SK-N-SH (cell line): Measurements from ENCODE around the gene SLC49A3. TPM values are rescaled to one million over a fixed set of nuclear protein-coding genes. Genes with fewer than 3 reads are reported as not detected.

ENCODE experiments used
- CTCF ChIA-PET: fragments of 300-600, 350-600 bp; formaldehyde crosslinking; extraction: SDS; loops from one replicate; lab custom pipeline; 2021; lab: Yijun Ruan, JAX
- POLR2A ChIA-PET: fragments of 350-600 bp; sonication (Branson Sonifier 250); formaldehyde crosslinking; extraction: SDS; loops from one replicate; lab custom pipeline; 2020; ENCODE audit warnings: antibody characterized with exemption, inconsistent platforms; lab: Yijun Ruan, JAX
- DNase-seq: peaks from one replicate; pipeline ENCODE4 v3.0.0; 2012
- H2AFZ ChIP-seq: fragments of 200-600 bp; sonication (generic); 2 replicates; pipeline ENCODE4 v1.8.1; 2016; ENCODE audit warnings: antibody characterized with exemption, mild to moderate bottlenecking, low read depth
- H3F3A ChIP-seq: fragments of 200-600 bp; sonication (generic); replicated peaks from 2 replicates; pipeline ENCODE3; 2016; ENCODE audit warnings: antibody characterized with exemption, mild to moderate bottlenecking; ENCODE audit not compliant: insufficient read depth
- H3K27ac ChIP-seq, 2 experiments: fragments of 200-500 bp in 1 of 2; fragments of 200-600 bp in 1 of 2; sonication (Bioruptor generic) in 1 of 2; sonication (generic), shearing (Covaris generic) in 1 of 2; 2 replicates each; pipeline versions ENCODE4 v1.5.1 to v1.6.1; 2014 to 2016; ENCODE audit warnings: low read depth in 2 of 2, inconsistent platforms in 1 of 2, low read length in 1 of 2, mild to moderate bottlenecking in 1 of 2, mixed read lengths in 1 of 2
- H3K27me3 ChIP-seq: fragments of 200-600 bp; sonication (generic), shearing (Covaris generic); 2 replicates; pipeline ENCODE4 v1.6.1; 2016; ENCODE audit warnings: mixed run types; ENCODE audit not compliant: insufficient read depth
- H3K36me3 ChIP-seq, 2 experiments: fragments of 200-500 bp in 1 of 2; fragments of 200-600 bp in 1 of 2; sonication (Bioruptor generic) in 1 of 2; sonication (generic) in 1 of 2; replicated peaks in 1 of 2; 2 replicates each; pipeline versions ENCODE3 to v1.5.1; 2014 to 2016; ENCODE audit warnings: low read length in 1 of 2, mild to moderate bottlenecking in 1 of 2; ENCODE audit not compliant: insufficient read depth in 2 of 2, control insufficient read depth in 1 of 2
- H3K4me1 ChIP-seq, 2 experiments: fragments of 200-500 bp in 1 of 2; fragments of 200-600 bp in 1 of 2; sonication (Bioruptor generic) in 1 of 2; sonication (generic), shearing (Covaris generic) in 1 of 2; 2 replicates each; pipeline versions ENCODE4 v1.5.1 to v1.6.1; 2014 to 2016; ENCODE audit warnings: low read depth in 1 of 2, low read length in 1 of 2, mixed run types in 1 of 2; ENCODE audit not compliant: insufficient read depth in 2 of 2, control insufficient read depth in 1 of 2
- H3K4me2 ChIP-seq: fragments of 200-600 bp; sonication (generic), shearing (Covaris generic); 2 replicates; pipeline ENCODE4 v1.6.1; 2017; ENCODE audit warnings: mixed run types
- H3K4me3 ChIP-seq, 2 experiments: fragments of 200-500 bp in 1 of 2; fragments of 200-600 bp in 1 of 2; sonication (Bioruptor generic) in 1 of 2; sonication (generic), shearing (Covaris generic) in 1 of 2; 2 replicates each; pipeline versions ENCODE4 v1.5.1 to v1.8.1; 2014 to 2016; ENCODE audit warnings: low read depth in 2 of 2, inconsistent platforms in 1 of 2, low read length in 1 of 2, mild to moderate bottlenecking in 1 of 2, mixed read lengths in 1 of 2, moderate library complexity in 1 of 2
- H3K79me2 ChIP-seq: fragments of 200-600 bp; sonication (generic); 2 replicates; pipeline ENCODE4 v1.8.1; 2017; ENCODE audit warnings: mild to moderate bottlenecking; ENCODE audit not compliant: insufficient read depth
- H3K9ac ChIP-seq: fragments of 200-600 bp; sonication (generic); 2 replicates; pipeline ENCODE4 v1.6.1; 2017; ENCODE audit warnings: mixed run types
- H3K9me2 ChIP-seq: fragments of 200-600 bp; sonication (generic); 2 replicates; pipeline ENCODE4 v1.6.1; 2017; ENCODE audit warnings: mixed run types
- H3K9me3 ChIP-seq: fragments of 200-600 bp; sonication (generic); 2 replicates; pipeline ENCODE4 v1.6.1; 2017; ENCODE audit warnings: mixed run types, mild to moderate bottlenecking, moderate library complexity
- H4K20me1 ChIP-seq: fragments of 200-600 bp; sonication (generic); 2 replicates; pipeline ENCODE4 v1.6.1; 2017; ENCODE audit warnings: mild to moderate bottlenecking, mixed run types; ENCODE audit not compliant: insufficient read depth
- CTCF ChIP-seq: fragments of 200-600 bp; sonication (generic); IDR thresholded peaks from 2 replicates; pipeline ENCODE4 v1.6.1; 2017; ENCODE audit warnings: antibody characterized with exemption, mild to moderate bottlenecking, moderate library complexity
- ELF1 ChIP-seq: IDR thresholded peaks from 2 replicates; pipeline ENCODE4 v1.4.0; 2012
- EZH2phosphoT487 ChIP-seq: fragments of 200-600 bp; sonication (generic); IDR thresholded peaks from 2 replicates; pipeline ENCODE4 v1.6.1; 2017; ENCODE audit warnings: low read depth, mixed run types, mild to moderate bottlenecking, antibody characterized with exemption, moderate library complexity, borderline replicate concordance
- FOSL2 ChIP-seq: IDR thresholded peaks from 2 replicates; pipeline ENCODE4 v1.4.0; 2012; ENCODE audit warnings: low read depth, mild to moderate bottlenecking, moderate library complexity, borderline replicate concordance
- GATA2 ChIP-seq: sonication (generic); formaldehyde crosslinking; IDR thresholded peaks from 2 replicates; pipeline ENCODE4 v1.5.0; 2020; ENCODE audit warnings: mild to moderate bottlenecking, missing genetic modification reagents
- IRF3 ChIP-seq: fragments of 150-350 bp; IDR thresholded peaks from 2 replicates; pipeline ENCODE4 v1.6.1; 2016; ENCODE audit warnings: mild to moderate bottlenecking, low read depth, low read length
- MAX ChIP-seq: IDR thresholded peaks from 2 replicates; pipeline ENCODE4 v1.4.0; 2012; ENCODE audit warnings: low read depth
- MEF2A ChIP-seq: IDR thresholded peaks from 2 replicates; pipeline ENCODE4 v1.4.0; 2012; ENCODE audit warnings: low read depth, borderline replicate concordance
- PBX3 ChIP-seq: IDR thresholded peaks from 2 replicates; pipeline ENCODE4; 2012
- RAD21 ChIP-seq: IDR thresholded peaks from 2 replicates; pipeline ENCODE4 v1.6.1; 2012; ENCODE audit warnings: mild to moderate bottlenecking, low read length
- REST ChIP-seq: IDR thresholded peaks from 2 replicates; pipeline ENCODE4 v1.6.1; 2012; ENCODE audit warnings: mild to moderate bottlenecking, low read depth, low read length, moderate library complexity
- RXRA ChIP-seq: IDR thresholded peaks from 2 replicates; pipeline ENCODE4 v1.4.0; 2012; ENCODE audit warnings: low read depth, mild to moderate bottlenecking, borderline replicate concordance
- USF2 ChIP-seq: fragments of 150-350 bp; IDR thresholded peaks from 2 replicates; pipeline ENCODE4 v1.6.1; 2017; ENCODE audit warnings: antibody characterized with exemption, low read length, low read depth, borderline replicate concordance
- YY1 ChIP-seq: IDR thresholded peaks from 2 replicates; pipeline ENCODE4 v1.4.0; 2012; ENCODE audit warnings: low read depth, mild to moderate bottlenecking
- WGBS: methylation state at CpG from one replicate; pipeline ENCODE4 v1.1.6; 2017; ENCODE audit warnings: low lambda C conversion rate; 5-methylcytosine and 5-hydroxymethylcytosine counted together
- polyA plus RNA-seq, 3 experiments: library from polyadenylated mRNA; depleted of rRNA; stranded (reverse); fragments of >200 nt; gene quantifications; 2 replicates each; pipeline ENCODE4 v1.2.3, GENCODE V29; 2012

SLC49A3 gene
- polyA plus RNA-seq, 1 of the 3 experiments (the other 2 are of a cell fraction), result 0.05 TPM

GRCh38 chr4:681736-682451 is 7.1 kb downstream of the SLC49A3 start:
- no peaks in the 10 kb centered on the region for H4K20me1 ChIP-seq
- H3K4me2 ChIP-seq, result no peak overlapping the region
- H3K27ac ChIP-seq, result no peak overlapping the region
- H3K9me3 ChIP-seq, result no peaks in the 10 kb centered on the region
- WGBS, result 62% methylated on average over 6 of the region's 58 CpGs
- no peak overlapping the region for H3K9ac ChIP-seq
- no peaks in the 10 kb centered on the region for H3K36me3 ChIP-seq
- peak; percentile 88 for DNase-seq
- H3F3A ChIP-seq, result peaks cover under 1% of the 10 kb centered on the region
- H3K27me3 ChIP-seq, result no peaks in the 10 kb centered on the region
- no peak for TF ChIP-seq ELF1
- TF ChIP-seq CTCF, result no peak
- TF ChIP-seq IRF3, result no peak
- no peak for TF ChIP-seq GATA2
- TF ChIP-seq RAD21, result no peak
- TF ChIP-seq YY1, result no peak
- TF ChIP-seq RXRA, result no peak
- H3K4me1 ChIP-seq, result peaks cover 0 to 42% of the 10 kb centered on the region in 2 experiments; a peak in 1 of 4 replicates
- ChIA-PET CTCF (interaction anchor here (0.8 kb wide), 1 partner anchor 9 kb away, joined by 3 read pairs; no protein-coding TSS in a partner anchor), POLR2A (no interaction called here)
- H3K79me2 ChIP-seq, result no peaks in the 10 kb centered on the region
- no peaks in the 10 kb centered on the region for H3K9me2 ChIP-seq
- no peak overlapping the region for H2AFZ ChIP-seq
- no peak overlapping the region; a peak in 1 of 4 replicates for H3K4me3 ChIP-seq

- Histone ChIP-seq H3K9me3 (no peaks in the 10 kb centered on the region), H3K79me2 (no peaks in the 10 kb centered on the region), H2AFZ (no peak overlapping the region), H3K4me3 (peak overlapping the region; percentile 41 to 51; a peak in 3 of 4 replicates), H3K36me3 (no peaks in the 10 kb centered on the region), H3F3A (no peaks in the 10 kb centered on the region), H3K9me2 (no peaks in the 10 kb centered on the region), H3K4me2 (peak overlapping the region; percentile 82), H3K27ac (peak overlapping the region in 1 of 2 experiments; percentile 85; a peak in 2 of 4 replicates), H3K4me1 (peaks cover 0 to 40% of the 10 kb centered on the region in 2 experiments; a peak in 1 of 4 replicates), H4K20me1 (no peaks in the 10 kb centered on the region), H3K27me3 (no peaks in the 10 kb centered on the region), H3K9ac (peak overlapping the region; percentile 39; the same call in 1 of the 2 replicates)
- 5% methylated on average over 13 of the region's 62 CpGs for WGBS
- peak; percentile 94 for DNase-seq
- POLR2A ChIA-PET, result interaction anchor here (1.8 kb wide), 1 partner anchor 17 kb away, joined by 5 read pairs; no protein-coding TSS in a partner anchor
- CTCF ChIA-PET, result interaction anchor here (0.8 kb wide), 1 partner anchor 10 kb away, joined by 3 read pairs; no protein-coding TSS in a partner anchor
- TF ChIP-seq FOSL2 (no peak), MEF2A (no peak), YY1 (no peak), REST (no peak), MAX (peak; percentile 23; the same call in 1 of the 2 replicates), EZH2phosphoT487 (no peak), USF2 (no peak), PBX3 (0 out of 2 replicates have a peak, but pooled peaks have one; percentile 1)
These were observed 7.9 kb downstream of the SLC49A3 start for GRCh38 chr4:680928-681645.
